Fibroblast of mammary gland (primary cell): ENCODE results near the gene NT5C.

Experiments
- DNase-seq: peaks from one replicate; pipeline ENCODE4 v3.0.0-alpha.2; 2010; ENCODE audit warnings: low read depth
- H3K4me3 ChIP-seq: 2 replicates; pipeline ENCODE4 v1.5.1; 2011; ENCODE audit warnings: low read depth, mild to moderate bottlenecking, low read length, moderate library complexity; ENCODE audit not compliant: control insufficient read depth
- TF ChIP-seq, protein P1 (sequence below): conservative IDR thresholded peaks from 2 replicates; pipeline ENCODE4 v1.5.1; 2011; ENCODE audit warnings: low read depth, low read length, inconsistent platforms; ENCODE audit not compliant: control insufficient read depth, insufficient read depth

NT5C gene

DNA sequence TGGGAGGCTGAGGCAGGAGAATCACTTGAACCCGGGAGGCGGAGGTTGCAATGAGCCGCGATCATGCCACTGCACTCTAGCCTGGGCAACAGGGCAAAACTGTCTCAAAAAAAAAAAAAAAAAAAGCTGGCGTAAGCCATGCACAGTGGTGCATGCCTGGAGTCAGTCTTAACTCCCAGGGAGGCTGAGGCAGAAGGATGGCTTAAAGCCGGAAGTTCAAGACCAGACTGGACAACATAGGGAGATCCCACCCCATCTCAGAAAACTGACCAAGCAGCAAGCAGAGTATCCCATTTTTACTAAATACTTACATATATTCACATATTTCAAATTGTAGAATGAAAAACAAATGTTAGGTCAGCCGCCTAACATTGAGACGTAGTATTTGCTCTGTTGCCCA, 4.6 kb downstream of the NT5C start:
- no peak overlapping the region for H3K4me3 ChIP-seq
- TF ChIP-seq, protein P1, sequence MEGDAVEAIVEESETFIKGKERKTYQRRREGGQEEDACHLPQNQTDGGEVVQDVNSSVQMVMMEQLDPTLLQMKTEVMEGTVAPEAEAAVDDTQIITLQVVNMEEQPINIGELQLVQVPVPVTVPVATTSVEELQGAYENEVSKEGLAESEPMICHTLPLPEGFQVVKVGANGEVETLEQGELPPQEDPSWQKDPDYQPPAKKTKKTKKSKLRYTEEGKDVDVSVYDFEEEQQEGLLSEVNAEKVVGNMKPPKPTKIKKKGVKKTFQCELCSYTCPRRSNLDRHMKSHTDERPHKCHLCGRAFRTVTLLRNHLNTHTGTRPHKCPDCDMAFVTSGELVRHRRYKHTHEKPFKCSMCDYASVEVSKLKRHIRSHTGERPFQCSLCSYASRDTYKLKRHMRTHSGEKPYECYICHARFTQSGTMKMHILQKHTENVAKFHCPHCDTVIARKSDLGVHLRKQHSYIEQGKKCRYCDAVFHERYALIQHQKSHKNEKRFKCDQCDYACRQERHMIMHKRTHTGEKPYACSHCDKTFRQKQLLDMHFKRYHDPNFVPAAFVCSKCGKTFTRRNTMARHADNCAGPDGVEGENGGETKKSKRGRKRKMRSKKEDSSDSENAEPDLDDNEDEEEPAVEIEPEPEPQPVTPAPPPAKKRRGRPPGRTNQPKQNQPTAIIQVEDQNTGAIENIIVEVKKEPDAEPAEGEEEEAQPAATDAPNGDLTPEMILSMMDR, result no peak
- DNase-seq, result no peak

DNA sequence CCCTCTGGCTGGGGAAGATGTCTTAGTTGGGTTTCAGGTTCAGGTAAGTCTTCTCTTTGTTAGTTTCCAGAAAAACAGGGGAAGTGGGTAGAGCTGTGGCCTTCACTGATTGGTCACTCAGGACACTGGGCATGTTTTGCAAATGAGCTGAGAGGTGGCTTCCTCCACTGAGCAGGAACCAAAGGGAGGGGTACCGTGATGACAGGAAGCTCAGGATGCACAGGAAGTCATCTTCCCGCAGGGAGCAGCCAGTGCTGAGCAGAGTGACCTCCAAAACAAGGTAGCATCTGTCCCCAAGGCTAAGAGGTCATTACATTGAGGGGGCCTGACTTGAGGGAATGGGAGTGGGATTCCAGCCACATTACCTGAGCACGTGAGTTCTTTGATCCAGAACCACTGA, 5.6 kb downstream of the NT5C start:
- H3K4me3 ChIP-seq, result no peak overlapping the region
- no peak for DNase-seq
- TF ChIP-seq, protein P1, result no peak

- no peak overlapping the region for H3K4me3 ChIP-seq
- TF ChIP-seq, protein P1, result no peak
- DNase-seq, result no peak
These were observed 6.8 kb downstream of the NT5C start for GRCh38 chr17:75124819-75125162.

DNA sequence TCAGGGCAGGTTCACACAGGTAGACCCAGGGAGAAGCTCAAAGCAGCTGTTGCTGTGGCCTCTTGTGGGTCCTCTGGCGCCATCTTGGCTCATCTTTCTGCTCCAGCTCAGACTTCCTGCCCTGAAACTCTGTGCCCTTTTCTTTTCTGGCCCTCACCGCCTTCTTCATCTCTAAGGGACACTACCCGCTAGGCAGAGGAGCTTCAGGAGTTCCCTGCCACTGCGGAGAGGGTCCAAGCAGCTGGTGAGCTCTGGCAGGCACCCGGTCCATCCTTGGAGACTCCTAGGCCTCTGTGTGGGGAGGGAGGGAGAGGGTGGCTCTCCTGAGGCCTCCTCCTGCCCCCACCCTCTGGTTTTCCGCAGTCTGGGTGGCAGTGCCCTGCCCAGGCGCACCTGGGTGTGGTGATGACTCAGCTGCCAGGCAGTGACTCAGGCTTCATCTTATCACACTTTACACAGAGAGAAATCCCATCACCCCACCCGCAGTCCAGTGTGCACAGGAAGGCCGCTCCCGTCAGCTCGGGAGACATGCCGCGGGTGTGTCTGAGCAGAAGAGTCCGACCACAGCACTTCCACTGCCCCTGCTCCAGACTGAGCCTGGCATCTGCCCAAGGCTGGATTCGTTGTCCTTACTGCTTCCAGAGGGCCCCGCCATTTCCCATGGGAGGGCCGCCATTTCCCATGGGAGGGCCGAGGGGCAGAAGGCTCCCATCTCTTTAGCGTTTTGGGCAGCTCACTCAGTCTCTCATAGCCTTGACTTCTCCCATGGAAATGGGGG, 7.3 kb downstream of the NT5C start:
- TF ChIP-seq, protein P1, result no peak
- no peak overlapping the region for H3K4me3 ChIP-seq

DNA sequence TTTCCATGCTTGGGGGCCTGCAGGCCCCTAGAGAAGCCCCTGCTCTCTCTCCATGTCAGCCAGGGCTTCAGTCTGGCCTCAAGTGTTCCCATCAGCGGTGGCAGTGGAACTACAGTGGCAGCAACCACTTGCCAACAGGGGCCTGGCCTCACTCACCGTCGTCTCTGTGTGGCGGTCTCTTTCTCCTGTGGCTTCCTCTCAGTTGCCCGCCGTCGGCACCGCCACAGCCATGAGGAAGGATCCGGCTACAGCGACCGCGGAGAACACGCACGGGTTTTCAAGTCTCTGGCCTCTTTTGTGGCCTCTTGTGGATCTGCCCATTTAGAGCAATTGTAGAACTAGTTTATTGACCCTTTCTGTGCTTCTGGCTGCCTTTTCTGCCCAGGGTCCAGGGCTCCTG, 13.2 kb downstream of the NT5C start:
- no peak for DNase-seq
- TF ChIP-seq, protein P1, result no peak
- no peak overlapping the region for H3K4me3 ChIP-seq

More for the DNA sequence above, 7.3 kb downstream of the NT5C start:
- peak; percentile 52 for DNase-seq

GRCh38 chr17:75116737-75117136, 14.8 kb downstream of the NT5C start:
- H3K4me3 ChIP-seq, result no peak overlapping the region
- DNase-seq, result no peak
- TF ChIP-seq, protein P1, result no peak
